ENCODE data around the gene WWC1.
"Not testable (repeated sequence)": the region's sequence is repeated elsewhere in the genome, so short reads cannot be mapped to it uniquely, and the experiment has no call there.

The WWC1 gene

GRCh38 chr5:168409591-168410458, 118.4 kb downstream of the WWC1 start:
- DNase-seq (ENCODE audit: low read depth, low spot score) = peak; percentile 84

- no peak for DNase-seq (ENCODE audit: low read depth, low spot score)
Measured at GRCh38 chr5:168411871-168412270, 120.4 kb downstream of the WWC1 start.

- no peak for DNase-seq (ENCODE audit: low read depth, low spot score)
Measured at GRCh38 chr5:168413062-168413461, 121.6 kb downstream of the WWC1 start.

- peak; percentile 31 for DNase-seq (ENCODE audit: low read depth, low spot score)
Measured at GRCh38 chr5:168413596-168413995, 122.2 kb downstream of the WWC1 start.

- DNase-seq (ENCODE audit: low read depth, low spot score) = no peak
Measured at GRCh38 chr5:168415401-168415800, 124.0 kb downstream of the WWC1 start.

GRCh38 chr5:168415971-168416370, 124.5 kb downstream of the WWC1 start:
- DNase-seq (ENCODE audit: low read depth, low spot score) = no peak

- DNase-seq (ENCODE audit: low read depth, low spot score) = no peak
Measured at GRCh38 chr5:168417731-168418429, 126.4 kb downstream of the WWC1 start.

GRCh38 chr5:168420461-168420860, 129.0 kb downstream of the WWC1 start:
- no peak for DNase-seq (ENCODE audit: low read depth, low spot score)

GRCh38 chr5:168422431-168422830, 131.0 kb downstream of the WWC1 start:
- DNase-seq (ENCODE audit: low read depth, low spot score) = no peak

- no peak for DNase-seq (ENCODE audit: low read depth, low spot score)
Measured at GRCh38 chr5:168423478-168423877, 132.0 kb downstream of the WWC1 start.

- DNase-seq (ENCODE audit: low read depth, low spot score) = no peak
Measured at GRCh38 chr5:168423971-168424370, 132.5 kb downstream of the WWC1 start.

- DNase-seq (ENCODE audit: low read depth, low spot score) = peak; percentile 66
Measured at GRCh38 chr5:168424594-168425323, 133.3 kb downstream of the WWC1 start.

- no peak for DNase-seq (ENCODE audit: low read depth, low spot score)
Measured at GRCh38 chr5:168426007-168426863, 134.8 kb downstream of the WWC1 start.

- no peak for DNase-seq (ENCODE audit: low read depth, low spot score)
Measured at GRCh38 chr5:168426864-168427172, 135.4 kb downstream of the WWC1 start.

GRCh38 chr5:168427224-168427623, 135.8 kb downstream of the WWC1 start:
- no peak for DNase-seq (ENCODE audit: low read depth, low spot score)

- DNase-seq (ENCODE audit: low read depth, low spot score) = no peak
Measured at GRCh38 chr5:168428552-168428951, 137.1 kb downstream of the WWC1 start.

- no peak for DNase-seq (ENCODE audit: low read depth, low spot score)
Measured at GRCh38 chr5:168430296-168430695, 138.9 kb downstream of the WWC1 start.

- no peak for DNase-seq (ENCODE audit: low read depth, low spot score)
Measured at GRCh38 chr5:168432903-168433302, 141.5 kb downstream of the WWC1 start.

GRCh38 chr5:168434001-168434400, 142.6 kb downstream of the WWC1 start:
- peak; percentile 75 for DNase-seq (ENCODE audit: low read depth, low spot score)

GRCh38 chr5:168434746-168435321, 143.4 kb downstream of the WWC1 start:
- DNase-seq (ENCODE audit: low read depth, low spot score) = peak; percentile 23

GRCh38 chr5:168435340-168435739, 143.9 kb downstream of the WWC1 start:
- not testable (repeated sequence) for DNase-seq (ENCODE audit: low read depth, low spot score)
